Retinal pigment epithelial cell (primary cell): Measurements from ENCODE around the gene ESPL1.
A peak's percentile ranks its signal among the peaks of the same experiment; 100 is the strongest.

Experiments used
- DNase-seq: peaks from one replicate; pipeline ENCODE4 v3.0.0-alpha.2; 2010; ENCODE audit warnings: low read depth
- H3K4me3 ChIP-seq: 2 replicates; pipeline ENCODE4 v1.5.1; 2011; ENCODE audit warnings: mild to moderate bottlenecking, low read length, control low read depth, moderate library complexity
- TF ChIP-seq, protein P1 (sequence below): conservative IDR thresholded peaks from 2 replicates; pipeline ENCODE4 v1.5.1; 2011; ENCODE audit warnings: low read depth, low read length, control low read depth, inconsistent platforms

The ESPL1 gene

DNA sequence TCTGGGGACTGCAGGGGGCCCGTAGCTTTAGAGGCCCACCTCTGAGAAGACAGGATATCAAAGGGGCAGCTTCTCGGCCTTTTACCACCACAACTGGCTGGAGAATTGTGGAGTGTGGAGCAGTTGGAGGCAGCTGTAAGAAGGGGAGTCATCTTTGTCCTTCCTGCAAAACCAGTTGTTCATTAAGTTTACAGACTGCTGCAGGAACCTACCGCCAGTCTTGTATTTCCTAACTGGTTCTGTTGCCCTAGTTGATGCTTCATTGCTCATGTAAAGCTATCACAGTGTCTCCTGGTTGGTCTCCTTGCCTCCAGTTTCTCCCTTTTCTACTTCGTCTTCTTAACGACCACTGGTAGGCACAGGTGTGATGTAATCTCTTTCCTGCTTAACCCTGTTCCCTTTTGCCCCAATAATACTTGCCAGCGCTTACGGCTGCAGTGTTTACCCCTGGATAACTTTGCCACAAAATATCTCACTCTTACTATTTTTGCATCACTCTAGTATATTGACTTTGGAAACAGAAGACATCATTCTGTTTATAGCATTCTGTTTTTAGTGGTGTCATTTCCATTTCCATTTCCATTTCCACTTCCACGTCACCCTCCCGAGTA, 11.9 kb downstream of the ESPL1 start:
- H3K4me3 ChIP-seq: no peak overlapping the region
- TF ChIP-seq, protein P1, sequence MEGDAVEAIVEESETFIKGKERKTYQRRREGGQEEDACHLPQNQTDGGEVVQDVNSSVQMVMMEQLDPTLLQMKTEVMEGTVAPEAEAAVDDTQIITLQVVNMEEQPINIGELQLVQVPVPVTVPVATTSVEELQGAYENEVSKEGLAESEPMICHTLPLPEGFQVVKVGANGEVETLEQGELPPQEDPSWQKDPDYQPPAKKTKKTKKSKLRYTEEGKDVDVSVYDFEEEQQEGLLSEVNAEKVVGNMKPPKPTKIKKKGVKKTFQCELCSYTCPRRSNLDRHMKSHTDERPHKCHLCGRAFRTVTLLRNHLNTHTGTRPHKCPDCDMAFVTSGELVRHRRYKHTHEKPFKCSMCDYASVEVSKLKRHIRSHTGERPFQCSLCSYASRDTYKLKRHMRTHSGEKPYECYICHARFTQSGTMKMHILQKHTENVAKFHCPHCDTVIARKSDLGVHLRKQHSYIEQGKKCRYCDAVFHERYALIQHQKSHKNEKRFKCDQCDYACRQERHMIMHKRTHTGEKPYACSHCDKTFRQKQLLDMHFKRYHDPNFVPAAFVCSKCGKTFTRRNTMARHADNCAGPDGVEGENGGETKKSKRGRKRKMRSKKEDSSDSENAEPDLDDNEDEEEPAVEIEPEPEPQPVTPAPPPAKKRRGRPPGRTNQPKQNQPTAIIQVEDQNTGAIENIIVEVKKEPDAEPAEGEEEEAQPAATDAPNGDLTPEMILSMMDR: no peak
- DNase-seq: no peak

DNA sequence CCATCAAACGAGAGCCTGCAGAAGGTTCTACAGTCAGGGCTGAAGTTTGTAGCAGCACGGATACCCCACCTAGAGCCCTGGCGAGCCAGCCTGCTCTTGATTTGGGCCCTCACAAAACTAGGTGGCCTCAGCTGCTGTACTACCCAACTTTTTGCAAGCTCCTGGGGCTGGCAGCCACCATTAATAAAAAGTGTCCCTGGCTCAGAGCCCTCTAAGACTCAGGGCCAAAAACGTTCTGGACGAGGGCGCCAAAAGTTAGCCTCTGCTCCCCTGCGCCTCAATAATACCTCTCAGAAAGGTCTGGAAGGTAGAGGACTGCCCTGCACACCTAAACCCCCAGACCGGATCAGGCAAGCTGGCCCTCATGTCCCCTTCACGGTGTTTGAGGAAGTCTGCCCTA, 18.3 kb downstream of the ESPL1 start:
- TF ChIP-seq, protein P1: no peak
- H3K4me3 ChIP-seq: no peak overlapping the region
- no peak for DNase-seq

DNA sequence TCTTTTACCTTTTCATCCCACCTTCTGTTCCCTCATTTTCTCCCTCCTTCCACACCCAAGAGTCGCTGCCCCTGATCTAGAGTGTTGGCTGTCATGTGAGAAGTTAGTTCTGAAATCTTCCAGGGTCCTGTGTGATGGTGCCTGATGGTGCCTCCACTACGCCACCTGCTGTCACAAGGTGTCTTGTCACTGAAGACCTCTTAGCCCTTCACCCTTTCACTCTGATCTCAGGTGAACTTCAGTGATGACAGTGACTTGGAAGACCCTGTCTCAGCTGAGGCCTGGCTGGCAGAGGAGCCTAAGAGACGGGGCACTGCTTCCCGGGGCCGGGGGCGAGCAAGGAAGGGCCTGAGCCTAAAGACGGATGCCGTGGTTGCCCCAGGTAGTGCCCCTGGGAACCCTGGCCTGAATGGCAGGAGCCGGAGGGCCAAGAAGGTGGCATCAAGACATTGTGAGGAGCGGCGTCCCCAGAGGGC, 19.7 kb downstream of the ESPL1 start:
- no peak overlapping the region for H3K4me3 ChIP-seq
- TF ChIP-seq, protein P1: peak; percentile 71
- DNase-seq: no peak

DNA sequence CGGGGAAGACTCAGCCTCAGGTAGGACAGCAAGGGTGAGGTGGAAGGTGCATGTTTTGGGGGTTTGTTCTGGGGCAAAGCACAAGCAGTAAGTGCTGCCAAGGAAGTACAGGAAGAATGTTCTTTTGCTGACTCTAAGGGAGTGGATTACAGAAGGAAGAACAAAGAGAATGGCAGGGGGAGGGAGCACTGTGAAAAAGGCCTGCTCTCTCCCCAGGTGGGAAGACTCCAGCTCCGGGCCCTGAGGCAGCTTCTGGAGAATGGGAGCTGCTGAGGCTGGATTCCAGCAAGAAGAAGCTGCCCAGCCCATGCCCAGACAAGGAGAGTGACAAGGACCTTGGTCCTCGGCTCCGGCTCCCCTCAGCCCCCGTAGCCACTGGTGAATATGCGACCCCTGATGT, 20.2 kb downstream of the ESPL1 start:
- DNase-seq: no peak
- no peak overlapping the region for H3K4me3 ChIP-seq
- TF ChIP-seq, protein P1: no peak

DNA sequence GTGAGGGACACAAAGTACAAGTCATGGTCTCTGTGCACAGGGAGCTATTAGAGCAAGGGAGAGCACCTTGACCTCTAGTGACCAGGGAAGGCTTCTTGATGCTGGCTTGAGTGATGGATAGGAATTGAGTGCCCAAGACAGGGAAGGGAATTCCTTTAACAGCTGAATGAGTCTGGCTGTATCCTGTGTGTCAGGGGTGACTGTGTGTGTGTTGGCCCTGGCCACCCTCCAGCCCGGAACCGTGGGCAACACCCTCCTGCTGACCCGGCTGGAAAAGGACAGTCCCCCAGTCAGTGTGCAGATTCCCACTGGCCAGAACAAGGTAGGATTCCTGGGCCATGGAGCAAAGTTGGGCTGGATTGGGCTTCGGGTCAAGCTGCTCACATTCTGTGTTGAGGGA, 21.8 kb downstream of the ESPL1 start:
- no peak overlapping the region for H3K4me3 ChIP-seq
- TF ChIP-seq, protein P1: no peak
- DNase-seq: no peak

DNA sequence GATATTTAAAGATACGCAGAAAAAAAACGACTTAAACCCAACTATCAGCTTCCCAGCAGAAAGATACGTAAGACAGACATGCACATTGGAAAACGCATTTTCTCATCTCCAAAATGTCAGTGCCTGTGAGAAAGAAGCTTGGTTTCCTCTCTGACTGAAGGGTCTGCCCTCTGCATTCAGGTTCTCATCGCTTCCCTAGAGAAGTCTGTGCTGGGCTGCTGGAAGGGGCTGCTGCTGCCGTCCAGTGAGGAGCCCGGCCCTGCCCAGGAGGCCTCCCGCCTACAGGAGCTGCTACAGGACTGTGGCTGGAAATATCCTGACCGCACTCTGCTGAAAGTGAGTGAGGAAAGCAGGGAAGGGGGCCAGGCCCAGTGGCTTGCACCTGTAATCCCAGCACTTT, 22.6 kb downstream of the ESPL1 start:
- no peak for DNase-seq
- TF ChIP-seq, protein P1: no peak
- no peak overlapping the region for H3K4me3 ChIP-seq

DNA sequence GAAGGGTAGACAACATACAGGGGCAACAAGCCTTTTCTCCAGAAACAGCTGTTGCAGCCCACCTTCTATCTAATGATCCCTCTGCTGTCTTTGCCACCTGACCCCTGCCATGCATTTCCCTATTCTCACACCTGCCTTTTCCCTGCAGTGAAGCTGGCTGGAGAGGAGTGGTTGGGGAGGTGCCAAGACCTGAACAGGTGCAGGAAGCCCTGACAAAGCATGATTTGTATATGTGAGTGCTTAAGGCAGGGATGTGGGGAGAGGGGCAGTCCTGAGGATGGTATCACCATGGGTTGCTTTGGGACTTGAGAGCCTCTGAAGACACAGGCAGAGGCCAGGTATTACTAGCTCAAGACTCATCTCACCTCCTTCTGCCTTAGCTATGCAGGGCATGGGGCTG, 24.3 kb downstream of the ESPL1 start:
- DNase-seq: no peak
- TF ChIP-seq, protein P1: no peak
- H3K4me3 ChIP-seq: no peak overlapping the region
